ENCODE measurements around the gene ANTXR1. TPM values are rescaled to one million over a fixed set of nuclear protein-coding genes. Genes with fewer than 3 reads are reported as not detected.

The ANTXR1 gene
- total RNA-seq, 1 experiment from 2014 or later = 25.7 TPM

GRCh38 chr2:69168144-69168813, 155.3 kb downstream of the ANTXR1 start:
- H3K27ac ChIP-seq (ENCODE audit: low read depth, low read length) = no peak overlapping the region
- H3K4me1 ChIP-seq (ENCODE audit: control insufficient read depth in 1 of 2, insufficient read depth in 2 of 2, low read length in 2 of 2) = peaks cover 2 to 5% of the 10 kb centered on the region in 2 experiments
- H3K9me2 ChIP-seq (ENCODE audit: insufficient read depth) = no peaks in the 10 kb centered on the region
- ATAC-seq (no peak), DNase-seq (ENCODE audit: low read depth, low spot score) (no peak)
- POLR2A ChIA-PET = no interaction called here
- H2AFZ ChIP-seq (ENCODE audit: low read depth, low read length, poor library complexity, severe bottlenecking) = no peak overlapping the region
- no peak overlapping the region for H3K4me3 ChIP-seq (replicated peaks in 1 of 2; ENCODE audit: low read depth in 1 of 2, low read length in 2 of 2)
- intact Hi-C loops (cut with micrococcal nuclease) = no loop called here
- H3K27me3 ChIP-seq (ENCODE audit: insufficient read depth, low read length) = no peaks in the 10 kb centered on the region
- H3K79me2 ChIP-seq (ENCODE audit: insufficient read depth, low read length) = no peaks in the 10 kb centered on the region
- no peaks in the 10 kb centered on the region for H3K9me3 ChIP-seq (ENCODE audit: control insufficient read depth in 1 of 2, insufficient read depth in 1 of 2, low read depth in 1 of 2, low read length in 2 of 2)
- TF ChIP-seq ZBTB33 (IDR thresholded peaks at IDR 0.05; ENCODE audit: extremely low read depth, insufficient replicate concordance, low read length) = no peak
- no peak for TF ChIP-seq POLR2AphosphoS5 (IDR thresholded peaks at IDR 0.05; ENCODE audit: low read depth, low read length)
- no peak for TF ChIP-seq ZNF274 (IDR thresholded peaks at IDR 0.05; ENCODE audit: low read depth, low read length)
- TF ChIP-seq ATF3 (IDR thresholded peaks at IDR 0.05) = no peak
- TF ChIP-seq CTCF (IDR thresholded peaks at IDR 0.05 in 2 of 3, conservative IDR thresholded peaks at IDR 0.05 in 1 of 3; ENCODE audit: borderline replicate concordance in 1 of 3, insufficient read depth in 1 of 3, low read depth in 2 of 3, low read length in 2 of 3) = no peak
- no peak for TF ChIP-seq EZH2 (IDR thresholded peaks at IDR 0.05)
- no peak for TF ChIP-seq ZFX (IDR thresholded peaks at IDR 0.05)
- no peak for TF ChIP-seq EZH2phosphoT487 (IDR thresholded peaks at IDR 0.05; ENCODE audit: borderline replicate concordance)
- no peak for TF ChIP-seq REST (IDR thresholded peaks at IDR 0.05; ENCODE audit: low read depth)
- TF ChIP-seq SIN3A (IDR thresholded peaks at IDR 0.05; ENCODE audit: low read depth) = no peak
- RAD21 ChIA-PET (ENCODE audit: low non-redundant PET in 1 of 2, low total read pairs in 2 of 2, uncharacterized antibody in 2 of 2, unreplicated experiment in 2 of 2) = no interaction called here
- no peak overlapping the region for H3K4me2 ChIP-seq (ENCODE audit: low read length)
- H4K20me1 ChIP-seq (ENCODE audit: insufficient read depth) = no peaks in the 10 kb centered on the region
- no peak overlapping the region for H3K9ac ChIP-seq (ENCODE audit: low read length)
- H3K36me3 ChIP-seq (ENCODE audit: control insufficient read depth in 1 of 2, insufficient read depth in 2 of 2, low read length in 2 of 2) = no peaks in the 10 kb centered on the region
- CTCF ChIA-PET = no interaction called here
- no TSS peak for BruUV-seq (replicated peaks)

Data from HCT116 (cell line).